Nephron (organoid): Measurements from ENCODE around the gene ACOT13.
"Not testable (repeated sequence)": the region's sequence is repeated elsewhere in the genome, so short reads cannot be mapped to it uniquely, and the experiment has no call there.

Experiments used
- H3K27ac Mint-ChIP-seq, 3 experiments: 2 replicates each; pipeline ENCODE4 v1.8.0; 2020; ENCODE audit warnings: mixed read lengths in 3 of 3, mild to moderate bottlenecking in 2 of 3, moderate library complexity in 1 of 3
- H3K27me3 Mint-ChIP-seq: 2 replicates; pipeline ENCODE4 v1.8.0; 2021; ENCODE audit warnings: low read depth, mild to moderate bottlenecking, moderate library complexity, mixed read lengths
- H3K36me3 Mint-ChIP-seq: 2 replicates; pipeline ENCODE4 v1.8.0; 2020; ENCODE audit warnings: low read depth, mixed read lengths
- H3K4me1 Mint-ChIP-seq: 2 replicates; pipeline ENCODE4 v1.8.0; 2020; ENCODE audit warnings: mixed read lengths
- H3K4me3 Mint-ChIP-seq, 3 experiments: 2 replicates each; pipeline ENCODE4 v1.8.0; 2020; ENCODE audit warnings: mild to moderate bottlenecking in 3 of 3, mixed read lengths in 3 of 3, moderate library complexity in 2 of 3
- H3K9me3 Mint-ChIP-seq: 2 replicates; pipeline ENCODE4 v1.8.0; 2020; ENCODE audit warnings: mixed read lengths
- TF ChIP-seq, protein P1 (sequence below), 3 experiments: fragments of 200-600 bp; sonication (generic); IDR thresholded peaks; one replicate each; pipeline ENCODE4 v1.5.0; 2021; ENCODE audit warnings: antibody characterized with exemption in 3 of 3; ENCODE audit not compliant: unreplicated experiment in 3 of 3

Gene ACOT13

DNA sequence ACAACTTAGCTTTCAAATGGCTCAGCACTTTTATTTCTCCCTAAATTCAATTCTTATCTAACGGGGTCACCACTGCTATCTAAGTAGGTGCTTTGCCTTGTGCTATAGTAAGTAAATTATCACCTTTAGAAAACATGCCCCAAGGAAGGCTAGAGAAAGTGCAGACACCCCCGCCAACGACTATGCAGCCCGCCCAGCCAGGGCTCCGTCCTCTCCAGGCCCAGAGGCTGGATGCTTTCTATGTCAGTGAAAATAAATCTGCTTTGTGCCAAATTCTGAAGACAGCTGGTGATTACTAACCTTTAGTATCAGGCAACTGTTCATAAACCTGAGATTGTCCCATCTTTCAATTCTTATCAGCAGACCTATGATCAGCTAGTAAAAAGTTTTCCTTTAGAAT lies 35.2 kb upstream of the ACOT13 start:
- Mint-ChIP-seq H3K27me3 (no peaks in the 10 kb centered on the region), H3K9me3 (peaks cover 8% of the 10 kb centered on the region), H3K4me3 (no peak overlapping the region), H3K4me1 (peaks cover 14% of the 10 kb centered on the region), H3K36me3 (no peaks in the 10 kb centered on the region), H3K27ac (no peak overlapping the region)
- TF ChIP-seq, protein P1, sequence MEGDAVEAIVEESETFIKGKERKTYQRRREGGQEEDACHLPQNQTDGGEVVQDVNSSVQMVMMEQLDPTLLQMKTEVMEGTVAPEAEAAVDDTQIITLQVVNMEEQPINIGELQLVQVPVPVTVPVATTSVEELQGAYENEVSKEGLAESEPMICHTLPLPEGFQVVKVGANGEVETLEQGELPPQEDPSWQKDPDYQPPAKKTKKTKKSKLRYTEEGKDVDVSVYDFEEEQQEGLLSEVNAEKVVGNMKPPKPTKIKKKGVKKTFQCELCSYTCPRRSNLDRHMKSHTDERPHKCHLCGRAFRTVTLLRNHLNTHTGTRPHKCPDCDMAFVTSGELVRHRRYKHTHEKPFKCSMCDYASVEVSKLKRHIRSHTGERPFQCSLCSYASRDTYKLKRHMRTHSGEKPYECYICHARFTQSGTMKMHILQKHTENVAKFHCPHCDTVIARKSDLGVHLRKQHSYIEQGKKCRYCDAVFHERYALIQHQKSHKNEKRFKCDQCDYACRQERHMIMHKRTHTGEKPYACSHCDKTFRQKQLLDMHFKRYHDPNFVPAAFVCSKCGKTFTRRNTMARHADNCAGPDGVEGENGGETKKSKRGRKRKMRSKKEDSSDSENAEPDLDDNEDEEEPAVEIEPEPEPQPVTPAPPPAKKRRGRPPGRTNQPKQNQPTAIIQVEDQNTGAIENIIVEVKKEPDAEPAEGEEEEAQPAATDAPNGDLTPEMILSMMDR (IDR thresholded peaks at IDR 0.05; ENCODE audit: unreplicated experiment in 3 of 3): no peak

DNA sequence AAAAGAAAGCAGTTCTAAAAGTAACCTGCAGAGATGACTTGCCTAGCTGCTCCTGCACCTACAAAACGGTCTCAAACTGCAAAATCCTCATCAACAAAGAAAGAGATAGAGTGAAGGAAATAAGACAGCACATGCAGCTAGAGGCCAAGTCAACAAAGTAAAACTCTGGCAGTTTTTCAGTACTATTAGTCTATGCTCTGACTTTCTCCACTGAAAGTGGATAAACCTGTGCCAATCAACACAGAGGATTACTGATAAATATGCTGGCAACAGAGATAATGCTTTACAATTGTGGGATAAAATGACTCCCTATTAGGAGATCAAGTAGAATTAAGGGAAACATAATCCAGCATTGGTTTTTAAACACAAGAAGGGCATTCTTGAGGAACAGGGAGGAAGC lies 34.3 kb upstream of the ACOT13 start:
- Mint-ChIP-seq H3K4me3 (no peak overlapping the region), H3K9me3 (peaks cover 8% of the 10 kb centered on the region), H3K36me3 (no peaks in the 10 kb centered on the region), H3K27me3 (no peaks in the 10 kb centered on the region), H3K4me1 (peaks cover 14% of the 10 kb centered on the region), H3K27ac (no peak overlapping the region)
- TF ChIP-seq, protein P1 (IDR thresholded peaks at IDR 0.05; ENCODE audit: unreplicated experiment in 3 of 3): no peak

DNA sequence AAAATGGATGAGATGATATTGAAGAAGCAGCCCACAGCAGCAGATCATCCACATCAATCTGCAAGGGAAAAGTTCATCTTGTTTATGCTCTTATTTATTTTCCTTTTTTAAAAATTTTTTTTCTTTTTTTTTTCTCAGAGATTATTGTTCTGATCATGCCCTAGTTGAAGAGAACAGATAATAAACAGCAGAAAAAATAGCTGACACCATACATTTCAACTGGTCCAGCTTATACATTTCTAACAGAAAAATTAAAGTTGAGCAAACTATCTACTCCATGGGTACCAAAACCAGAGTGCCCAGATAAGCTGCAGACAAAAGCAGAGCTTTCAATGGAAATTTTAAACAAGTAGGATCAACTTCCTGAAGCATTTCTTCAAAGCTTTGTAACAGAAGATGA lies 30.2 kb upstream of the ACOT13 start:
- TF ChIP-seq, protein P1 (IDR thresholded peaks at IDR 0.05; ENCODE audit: unreplicated experiment in 3 of 3): no peak
- H3K27me3 Mint-ChIP-seq: peaks cover 3% of the 10 kb centered on the region

DNA sequence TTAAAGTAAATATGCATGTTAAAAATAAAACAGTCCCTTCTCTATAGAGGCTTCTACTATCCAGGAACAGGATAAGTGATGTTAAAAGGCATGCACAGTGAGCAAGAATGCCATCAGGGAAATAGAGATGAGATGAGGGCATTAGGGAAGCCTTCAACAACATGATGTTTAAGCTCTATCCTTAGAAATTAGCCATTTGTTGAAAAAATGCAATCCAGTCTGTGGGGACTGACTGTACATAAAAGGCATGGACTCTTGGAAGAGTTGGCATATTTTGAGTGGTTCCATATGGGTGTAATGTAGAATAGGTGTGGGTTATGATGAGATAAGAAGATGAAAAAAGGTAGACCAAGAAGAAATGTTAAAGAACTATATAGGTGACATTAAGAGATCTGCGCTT lies 26.7 kb upstream of the ACOT13 start:
- Mint-ChIP-seq H3K4me1 (peaks cover 1% of the 10 kb centered on the region), H3K27me3 (peaks cover 23% of the 10 kb centered on the region), H3K36me3 (no peaks in the 10 kb centered on the region), H3K9me3 (peaks cover 25% of the 10 kb centered on the region), H3K27ac (no peak overlapping the region), H3K4me3 (no peak overlapping the region)
- TF ChIP-seq, protein P1 (IDR thresholded peaks at IDR 0.05; ENCODE audit: unreplicated experiment in 3 of 3): no peak

More for the DNA sequence above, 30.2 kb upstream of the ACOT13 start:
- Mint-ChIP-seq H3K4me3 (no peak overlapping the region), H3K4me1 (peaks cover 12% of the 10 kb centered on the region), H3K27ac (no peak overlapping the region), H3K9me3 (peaks cover 25% of the 10 kb centered on the region), H3K36me3 (no peaks in the 10 kb centered on the region)

DNA sequence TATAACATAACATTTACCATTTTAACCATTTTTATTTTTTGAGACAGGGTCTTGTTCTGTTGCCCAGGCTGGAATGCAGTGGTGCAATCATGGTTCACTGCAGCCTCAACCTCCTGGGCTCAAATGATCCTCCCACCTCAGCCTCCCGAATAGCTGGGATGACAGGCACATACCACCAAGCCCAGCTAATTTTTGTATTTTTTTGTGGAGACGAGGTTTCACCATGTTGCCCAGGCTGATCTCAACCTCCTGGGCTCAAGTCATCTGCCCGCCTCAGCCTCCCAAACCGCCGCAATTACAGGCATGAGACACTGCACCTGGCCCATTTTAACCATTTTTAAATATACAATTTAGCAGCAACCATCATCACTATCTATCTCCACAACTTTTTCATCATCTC lies 26.2 kb upstream of the ACOT13 start:
- Mint-ChIP-seq H3K9me3 (peaks cover 25% of the 10 kb centered on the region), H3K27me3 (peaks cover 27% of the 10 kb centered on the region)
- not testable (repeated sequence) for H3K36me3 Mint-ChIP-seq, H3K4me1 Mint-ChIP-seq, H3K4me3 Mint-ChIP-seq, H3K27ac Mint-ChIP-seq

DNA sequence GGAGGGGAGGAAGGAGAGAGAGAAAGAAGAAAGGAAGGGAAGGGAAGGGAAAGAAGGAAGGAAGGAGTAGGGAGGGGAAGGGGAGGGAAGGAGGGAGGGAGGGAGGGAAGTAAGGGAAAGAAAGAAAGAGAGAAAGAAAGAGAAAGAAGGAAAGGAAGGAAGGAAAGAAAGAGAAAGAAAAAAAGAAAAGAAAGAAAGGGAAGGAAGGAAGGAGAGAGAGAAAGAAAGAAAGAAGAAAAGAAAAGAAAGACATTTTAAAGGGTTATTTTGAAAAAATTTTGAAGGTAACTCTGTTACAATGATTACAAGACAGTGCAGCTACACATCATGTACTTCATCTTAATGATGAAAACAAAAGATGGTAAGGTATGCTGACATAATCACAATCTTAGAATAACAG lies 24.8 kb upstream of the ACOT13 start:
- peaks cover 17% of the 10 kb centered on the region for H3K9me3 Mint-ChIP-seq
- no peaks in the 10 kb centered on the region for H3K36me3 Mint-ChIP-seq
- peaks cover 8% of the 10 kb centered on the region for H3K4me1 Mint-ChIP-seq
- H3K27me3 Mint-ChIP-seq: peaks cover 41% of the 10 kb centered on the region
- TF ChIP-seq, protein P1 (IDR thresholded peaks at IDR 0.05; ENCODE audit: unreplicated experiment in 3 of 3): no peak
- H3K4me3 Mint-ChIP-seq: no peak overlapping the region
- no peak overlapping the region for H3K27ac Mint-ChIP-seq
